K562 (cell line): ENCODE data around the gene TBX1. TPM values are rescaled to one million over a fixed set of nuclear protein-coding genes. Genes with fewer than 3 reads are reported as not detected.

Experiments used
- CXXC5 ChIP-seq: fragments of 250-450 bp; sonication (Bioruptor Pico); IDR thresholded peaks from 2 replicates; pipeline ENCODE4 v1.8.0; 2022; ENCODE audit warnings: inconsistent platforms, mild to moderate bottlenecking, moderate library complexity
- ZBTB40 ChIP-seq, 2 experiments: fragments of 450-650 bp in 1 of 2; sonication (generic) in 1 of 2; formaldehyde crosslinking in 1 of 2; IDR thresholded peaks; 2 replicates each; pipeline versions ENCODE4 v1.7.1 to v1.9.0; 2016 to 2022; ENCODE audit warnings: inconsistent platforms in 1 of 2, mild to moderate bottlenecking in 1 of 2, missing genetic modification reagents in 1 of 2
- polyA plus RNA-seq, 8 experiments: library from polyadenylated mRNA; depleted of rRNA in 4 of 8; stranded (reverse) in 5 of 8; unstranded in 3 of 8; fragments of >200 nt; fragmentation: Nextera tagmentation in 2 of 8; fragmentation: Illumina TruSeq in 1 of 8; extraction: Ambion mirVana in 2 of 8; extraction: Trizol in 1 of 8; gene quantifications; 2 replicates each; pipeline versions ENCODE4 v1.2.1 to v1.2.3, GENCODE V29; 2011 to 2014; ENCODE audit warnings: inconsistent platforms in 1 of 8, missing spikeins in 1 of 8
- total RNA-seq, 7 experiments: library from RNA; depleted of rRNA in 6 of 7; stranded (reverse); fragments of >200 nt in 6 of 7; fragmentation: Illumina TruSeq in 2 of 7; extraction: Trizol in 2 of 7; gene quantifications; 2 replicates each; pipeline versions ENCODE4 v1.2.1 to v1.2.3, GENCODE V29; 2011 to 2021; ENCODE audit warnings: low replicate concordance in 1 of 7

TBX1 gene
- total and polyA plus RNA-seq, 9 of the 15 experiments (the other 6 are each of a cell fraction or from before 2014, with no cell fraction given): 0.07 to 35.0 (median 3.9) TPM

DNA sequence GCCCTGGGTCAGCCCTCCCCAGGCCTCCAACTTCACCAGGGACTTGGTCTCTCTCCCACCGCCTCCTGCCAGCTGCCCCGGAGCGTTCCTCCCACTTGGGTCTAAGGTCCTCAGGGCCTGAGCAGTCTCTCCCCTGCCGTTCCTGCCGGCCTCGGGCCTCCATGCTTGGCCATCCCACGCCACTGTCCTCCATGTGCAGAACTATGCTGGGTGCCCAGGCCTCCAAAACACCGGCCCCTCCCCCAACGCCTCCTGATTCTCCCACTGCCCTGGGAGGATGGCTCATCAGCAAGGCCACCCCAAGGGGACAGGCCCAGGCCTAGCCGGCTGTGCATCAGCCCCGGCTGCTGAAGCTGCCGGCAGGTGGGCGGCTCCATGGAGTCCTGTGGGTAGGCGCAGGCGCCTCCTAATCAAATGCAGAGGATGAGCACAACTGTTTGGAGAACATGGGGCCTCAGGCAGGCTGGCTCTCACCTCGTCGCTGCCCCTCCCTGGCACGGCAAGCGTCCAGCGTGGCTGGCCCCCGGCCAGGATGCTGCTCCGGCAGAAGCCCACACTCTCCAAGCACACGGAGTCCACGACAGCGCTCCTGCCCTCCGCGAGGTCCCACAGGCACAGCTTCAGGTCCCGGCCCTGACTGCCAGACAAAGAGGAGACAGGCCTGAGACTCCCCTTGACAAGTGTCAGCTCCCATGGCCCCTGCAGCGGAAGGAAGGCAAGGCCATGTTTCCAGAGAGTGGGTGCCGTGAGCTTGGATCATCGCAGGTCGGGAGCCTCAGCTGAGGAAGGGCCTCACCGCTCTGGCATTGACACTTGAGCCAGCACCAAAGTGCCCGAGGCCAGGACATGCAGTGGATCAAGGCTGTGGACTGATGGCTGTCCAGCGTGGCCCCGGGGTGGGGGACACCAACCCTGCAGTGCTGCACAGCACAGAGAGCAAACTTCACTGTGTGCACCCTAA is 51.5 kb downstream of the TBX1 start (continued):
- TF ChIP-seq CXXC5: no peak
- TF ChIP-seq ZBTB40 (IDR thresholded peaks at IDR 0.05): no peak
- TF ChIP-seq ZBTB40 (CRISPR knock-in tag; IDR thresholded peaks at IDR 0.05): 0 out of 2 replicates have a peak, but pooled peaks have one; percentile 13
- TF ChIP-seq, all 486 proteins: peak for 10
